ENCODE data around the gene MESP1. TPM values are rescaled to one million over a fixed set of nuclear protein-coding genes. Genes with fewer than 3 reads are reported as not detected.
"Not testable (repeated sequence)": the region's sequence is repeated elsewhere in the genome, so short reads cannot be mapped to it uniquely, and the experiment has no call there.

Gene MESP1
- total RNA-seq, 2 experiments from 2014 or later, result 2.9 to 4.6 TPM

DNA sequence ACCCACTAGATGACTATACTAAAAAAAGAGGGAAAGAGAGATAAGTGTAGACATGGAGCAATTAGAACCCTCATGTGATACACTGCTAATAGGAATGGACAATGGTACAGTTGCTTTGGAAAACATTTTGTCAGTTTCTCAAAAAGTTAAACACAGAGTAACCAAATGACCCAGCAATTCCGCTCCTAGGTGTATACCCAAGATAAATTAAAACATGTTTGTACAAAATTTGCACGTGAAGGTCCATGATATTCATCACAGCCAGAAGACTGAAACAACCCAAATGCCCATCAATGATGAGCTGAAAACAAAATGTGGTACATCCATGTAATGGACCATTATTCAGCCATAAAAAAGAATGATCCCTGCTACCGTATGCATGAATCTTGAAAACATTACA, 36.9 kb upstream of the MESP1 start:
- DNase-seq (no peak), ATAC-seq (no peak)
- Mint-ChIP-seq H3K27ac (no peak overlapping the region), H3K9me3 (ENCODE audit: low read depth) (peaks cover 6% of the 10 kb centered on the region), H3K4me1 (no peaks in the 10 kb centered on the region), H3K4me3 (no peak overlapping the region), H3K36me3 (ENCODE audit: low read depth) (no peaks in the 10 kb centered on the region), H3K27me3 (peaks cover 3% of the 10 kb centered on the region)
- ChIA-PET POLR2A (no interaction called here), CTCF (interaction anchor here (0.6 kb wide), 1 partner anchor 34 kb away, joined by 3 read pairs; no protein-coding TSS in a partner anchor)
- intact Hi-C loops (cut with DNase I, micrococcal nuclease), result no loop called here

DNA sequence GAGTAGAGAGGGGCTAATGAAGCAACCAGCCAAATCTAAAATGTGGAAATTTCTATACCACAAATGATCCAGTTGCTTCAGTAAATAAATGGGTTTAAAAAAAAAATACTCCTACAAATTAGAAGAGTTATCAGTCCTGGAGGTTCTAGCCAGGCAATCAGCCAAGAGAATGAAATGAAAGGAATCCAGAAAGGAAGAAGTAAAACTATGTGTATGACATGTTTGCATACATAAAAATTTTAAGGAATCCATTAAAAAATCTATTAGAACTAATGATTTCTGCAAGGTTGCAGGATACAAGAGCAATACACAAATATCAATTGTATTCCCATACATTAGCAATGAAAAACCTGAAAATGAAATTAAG, 34.7 kb upstream of the MESP1 start:
- ATAC-seq, result no peak
- POLR2A ChIA-PET, result no interaction called here

DNA sequence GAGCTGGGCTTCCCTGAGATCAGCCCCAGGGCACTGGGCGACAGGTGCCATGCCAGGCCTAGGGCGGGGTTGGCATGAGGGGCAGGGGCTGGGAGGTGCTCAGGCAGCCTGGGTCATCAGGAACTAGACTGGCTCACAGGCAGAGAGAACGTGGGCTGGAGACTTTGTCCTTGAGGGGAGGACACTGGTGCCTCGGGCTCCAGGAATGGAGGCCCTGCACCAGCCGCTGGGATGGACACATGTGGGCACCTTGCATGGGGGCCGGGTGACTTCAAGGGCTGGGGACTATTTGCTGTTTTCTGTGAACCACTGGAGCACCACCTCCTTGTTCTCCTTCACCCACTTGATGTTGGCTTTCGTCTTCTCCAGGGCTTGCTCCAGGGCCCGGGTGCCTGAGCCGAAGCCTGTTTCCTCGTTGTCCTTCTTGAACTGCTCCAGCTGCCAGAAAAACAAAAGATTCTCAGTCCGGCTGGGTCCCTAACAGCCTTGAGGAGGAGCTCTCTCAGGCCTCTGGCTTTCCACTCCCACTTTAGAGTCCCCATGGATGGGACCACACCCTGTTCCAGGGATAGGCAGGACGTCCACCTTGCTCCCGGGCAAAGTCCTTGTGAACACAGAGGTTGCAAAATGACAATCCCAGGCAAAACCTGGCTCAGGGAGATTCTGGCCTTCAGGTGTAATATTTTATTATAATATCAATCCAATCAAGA, 34.2 kb upstream of the MESP1 start:
- CTCF ChIA-PET, result interaction anchor here (0.5 kb wide), 1 partner anchor 17 kb away, joined by 4 read pairs; no protein-coding TSS in a partner anchor
- Mint-ChIP-seq H3K9me3 (ENCODE audit: low read depth) (peaks cover 6% of the 10 kb centered on the region), H3K4me1 (peaks cover 15% of the 10 kb centered on the region), H3K27ac (no peak overlapping the region), H3K4me3 (no peak overlapping the region), H3K27me3 (peaks cover 5% of the 10 kb centered on the region), H3K36me3 (ENCODE audit: low read depth) (no peaks in the 10 kb centered on the region)
- DNase-seq, result no peak
- ATAC-seq, result no peak
- intact Hi-C loops (cut with DNase I, micrococcal nuclease), result no loop called here
- POLR2A ChIA-PET, result no interaction called here

More for the DNA sequence above, 34.7 kb upstream of the MESP1 start:
- Mint-ChIP-seq H3K9me3 (ENCODE audit: low read depth) (peaks cover 6% of the 10 kb centered on the region), H3K27me3 (peaks cover 2% of the 10 kb centered on the region), H3K36me3 (ENCODE audit: low read depth) (no peaks in the 10 kb centered on the region), H3K4me3 (no peak overlapping the region), H3K4me1 (peaks cover 12% of the 10 kb centered on the region), H3K27ac (no peak overlapping the region)
- intact Hi-C loops (cut with DNase I, micrococcal nuclease), result no loop called here
- no peak for DNase-seq
- CTCF ChIA-PET, result no interaction called here

DNA sequence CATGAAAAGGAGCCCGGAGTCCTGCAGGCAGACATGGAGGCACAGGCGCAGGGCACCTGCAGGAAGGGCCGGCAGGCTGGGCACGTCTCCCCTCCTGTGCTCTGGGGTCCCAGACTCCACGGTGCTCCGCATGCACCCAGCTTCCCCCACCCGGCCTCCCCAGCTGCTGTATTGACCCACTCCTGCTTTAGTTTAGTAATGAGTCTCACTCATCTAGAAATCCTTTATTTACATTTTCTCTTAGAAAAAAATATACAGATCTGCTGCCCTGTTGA, 33.6 kb upstream of the MESP1 start:
- DNase-seq (no peak), ATAC-seq (no peak)
- no peak overlapping the region for H3K4me3 Mint-ChIP-seq
- H3K4me1 Mint-ChIP-seq, result peaks cover 15% of the 10 kb centered on the region
- intact Hi-C loops (cut with DNase I, micrococcal nuclease), result no loop called here
- H3K27me3 Mint-ChIP-seq, result peaks cover 5% of the 10 kb centered on the region
- CTCF ChIA-PET, result interaction anchor here (0.5 kb wide), 1 partner anchor 16 kb away, joined by 4 read pairs; no protein-coding TSS in a partner anchor
- POLR2A ChIA-PET, result no interaction called here
- peaks cover 6% of the 10 kb centered on the region for H3K9me3 Mint-ChIP-seq (ENCODE audit: low read depth)
- H3K36me3 Mint-ChIP-seq (ENCODE audit: low read depth), result no peaks in the 10 kb centered on the region
- no peak overlapping the region for H3K27ac Mint-ChIP-seq

DNA sequence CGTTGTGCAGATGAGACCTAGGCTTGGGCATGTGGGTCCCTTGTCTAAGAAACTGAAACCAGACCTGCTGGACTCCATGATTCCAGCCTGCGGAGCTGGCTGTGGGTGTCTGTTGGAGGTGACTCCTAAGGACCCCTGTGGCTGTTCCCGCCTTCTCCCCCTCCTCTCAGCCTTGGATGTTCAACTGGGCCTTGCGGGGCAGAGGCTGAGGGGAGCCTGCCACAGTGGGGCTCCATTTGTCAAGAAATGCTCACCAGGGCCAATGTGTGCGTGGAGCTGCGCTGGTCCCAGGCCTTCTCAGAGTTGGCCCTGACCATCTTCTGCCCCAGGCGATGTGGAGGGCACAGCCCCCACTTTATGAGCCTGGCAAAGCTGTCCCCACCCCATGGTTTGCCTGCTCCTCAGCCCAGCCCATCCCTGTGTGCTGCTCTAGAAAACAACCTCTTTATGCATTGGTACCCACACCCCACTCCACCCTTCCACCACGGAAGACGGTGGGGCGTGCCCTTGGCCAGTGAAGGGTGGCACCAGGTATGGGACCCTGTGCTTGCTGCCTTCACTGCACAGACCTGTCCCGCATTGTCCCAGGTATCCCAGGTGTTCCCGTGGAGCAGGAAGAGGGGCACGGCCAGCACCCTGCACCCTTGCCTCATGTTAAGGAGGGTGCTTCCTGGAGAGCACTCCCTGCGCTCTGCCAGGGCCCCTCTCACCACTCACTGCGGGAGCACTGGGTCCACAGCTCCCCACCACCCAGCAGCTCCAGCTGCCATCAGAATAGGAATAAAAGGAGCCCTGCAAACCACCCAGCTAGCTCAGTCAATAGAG, 33.0 kb upstream of the MESP1 start:
- intact Hi-C loops (cut with DNase I, micrococcal nuclease), result no loop called here
- ATAC-seq (no peak), DNase-seq (no peak)
- Mint-ChIP-seq H3K36me3 (ENCODE audit: low read depth) (no peaks in the 10 kb centered on the region), H3K4me3 (no peak overlapping the region), H3K27ac (no peak overlapping the region), H3K27me3 (peaks cover 5% of the 10 kb centered on the region), H3K4me1 (peaks cover 15% of the 10 kb centered on the region), H3K9me3 (ENCODE audit: low read depth) (peaks cover 6% of the 10 kb centered on the region)
- ChIA-PET POLR2A (no interaction called here), CTCF (interaction anchor here (0.5 to 0.7 kb wide), 3 partner anchors 16 to 23 kb away, joined by 3 to 4 read pairs (median 3); no protein-coding TSS in a partner anchor)

DNA sequence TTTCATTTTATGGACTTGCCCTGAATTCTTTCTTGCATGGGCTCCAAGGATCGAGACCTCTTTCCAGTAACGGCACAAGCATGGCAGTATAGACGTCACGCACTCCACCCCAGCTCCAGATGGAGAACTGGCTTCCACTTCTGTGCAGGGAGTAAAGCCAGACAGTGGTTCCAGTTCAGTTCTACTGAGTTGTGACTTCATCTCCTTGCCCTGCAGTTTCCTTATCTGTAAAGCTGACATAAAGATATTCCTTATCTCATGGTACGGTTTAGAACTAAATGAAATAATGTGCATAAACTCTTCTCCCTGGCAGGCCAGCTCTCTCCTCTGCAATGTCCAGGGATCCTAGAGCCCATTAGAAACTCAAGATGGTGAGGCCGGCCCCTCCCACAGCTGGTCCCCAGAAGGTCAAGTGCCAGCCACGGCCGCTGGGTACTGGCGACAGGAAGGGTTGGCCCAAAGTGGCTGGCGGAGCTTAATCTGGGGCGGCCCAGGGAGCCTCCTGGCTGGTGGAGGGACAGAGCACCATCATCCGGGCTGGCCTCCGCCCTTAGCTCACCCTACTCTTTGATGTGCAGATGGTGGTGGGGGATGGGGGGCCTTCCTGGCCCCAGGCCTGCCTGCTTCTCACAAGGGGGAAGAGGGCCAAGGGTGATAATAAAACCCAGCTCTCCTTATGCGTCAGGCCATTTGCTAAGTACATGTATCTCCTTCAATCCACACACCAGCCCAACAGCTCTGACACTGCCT, 32.2 kb upstream of the MESP1 start:
- Mint-ChIP-seq H3K27ac (no peak overlapping the region), H3K4me1 (peaks cover 15% of the 10 kb centered on the region), H3K36me3 (ENCODE audit: low read depth) (no peaks in the 10 kb centered on the region), H3K9me3 (ENCODE audit: low read depth) (peaks cover 5% of the 10 kb centered on the region), H3K27me3 (peaks cover 5% of the 10 kb centered on the region), H3K4me3 (no peak overlapping the region)
- DNase-seq, result no peak
- ChIA-PET POLR2A (interaction anchor here (0.6 kb wide), 1 partner anchor 211 kb away, joined by 3 read pairs; no protein-coding TSS in a partner anchor), CTCF (interaction anchor here (0.6 to 0.7 kb wide), 2 partner anchors 22 to 24 kb away, joined by 3 read pairs; no protein-coding TSS in a partner anchor)
- intact Hi-C loops (cut with DNase I, micrococcal nuclease), result no loop called here
- no peak for ATAC-seq

DNA sequence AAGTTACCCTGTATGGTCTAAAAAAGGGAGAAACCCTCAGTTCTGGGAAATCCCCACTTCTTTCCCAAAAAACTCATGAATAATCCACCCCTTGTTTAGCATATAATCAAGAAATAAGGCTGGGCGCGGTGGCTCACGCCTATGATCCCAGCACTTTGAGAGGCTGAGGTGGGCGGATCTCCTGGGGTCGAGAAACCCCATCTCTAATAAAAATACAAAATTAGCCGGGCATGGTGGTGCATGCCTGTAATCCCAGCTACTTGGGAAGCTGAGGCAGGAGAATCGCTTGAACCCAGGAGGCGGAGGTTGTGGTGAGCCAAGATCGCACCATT, 31.5 kb upstream of the MESP1 start:
- CTCF ChIA-PET; ATAC-seq; H3K27ac Mint-ChIP-seq; H3K27me3 Mint-ChIP-seq; DNase-seq; H3K36me3 Mint-ChIP-seq (ENCODE audit: low read depth); H3K4me3 Mint-ChIP-seq; intact Hi-C loops (cut with DNase I, micrococcal nuclease); H3K9me3 Mint-ChIP-seq (ENCODE audit: low read depth); POLR2A ChIA-PET: not testable (repeated sequence)
- H3K4me1 Mint-ChIP-seq, result peaks cover 15% of the 10 kb centered on the region

DNA sequence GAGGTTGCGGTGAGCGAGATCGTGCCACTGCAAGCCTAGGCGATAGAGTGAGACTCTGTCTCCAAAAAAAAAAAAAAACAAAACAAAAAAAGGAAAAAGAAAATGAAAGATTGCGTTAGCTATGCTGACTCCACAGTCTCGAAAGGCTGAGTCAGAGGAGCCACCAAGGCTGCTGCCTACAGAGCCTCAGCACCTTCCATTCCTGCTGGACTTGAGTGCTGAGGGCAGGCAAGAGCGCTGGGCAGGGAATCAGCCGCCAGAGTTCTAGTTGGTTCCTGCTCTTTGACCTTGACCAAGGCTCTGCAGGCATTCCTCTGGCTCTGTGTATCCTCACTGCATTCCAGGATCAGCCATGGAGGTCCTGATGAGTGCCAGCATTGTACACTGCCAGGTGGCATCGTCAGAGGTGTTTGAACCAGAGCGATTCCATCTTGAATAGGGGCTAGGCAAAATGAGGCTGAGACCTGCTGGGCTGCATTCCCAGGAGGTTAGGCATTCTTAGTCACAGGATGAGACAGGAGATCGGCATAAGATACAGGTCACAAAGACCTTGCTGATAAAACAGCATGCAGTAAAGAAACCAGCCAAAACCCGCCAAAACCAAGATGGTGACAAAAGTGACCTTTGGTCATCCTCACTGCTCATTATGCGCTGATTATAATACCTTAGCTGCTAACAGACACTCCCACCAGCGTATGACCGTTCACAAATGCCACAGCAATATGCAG, 31.0 kb upstream of the MESP1 start:
- Mint-ChIP-seq H3K9me3 (ENCODE audit: low read depth) (no peaks in the 10 kb centered on the region), H3K4me3 (no peak overlapping the region), H3K27ac (no peak overlapping the region), H3K4me1 (peaks cover 15% of the 10 kb centered on the region), H3K27me3 (peaks cover 10% of the 10 kb centered on the region), H3K36me3 (ENCODE audit: low read depth) (no peaks in the 10 kb centered on the region)
- ChIA-PET CTCF (interaction anchor here (1.4 kb wide), 1 partner anchor 93 kb away, joined by 5 read pairs; no protein-coding TSS in a partner anchor), POLR2A (no interaction called here)
- peak; percentile 39 for DNase-seq
- intact Hi-C loops (cut with DNase I, micrococcal nuclease), result no loop called here
- peak; percentile 70 for ATAC-seq

DNA sequence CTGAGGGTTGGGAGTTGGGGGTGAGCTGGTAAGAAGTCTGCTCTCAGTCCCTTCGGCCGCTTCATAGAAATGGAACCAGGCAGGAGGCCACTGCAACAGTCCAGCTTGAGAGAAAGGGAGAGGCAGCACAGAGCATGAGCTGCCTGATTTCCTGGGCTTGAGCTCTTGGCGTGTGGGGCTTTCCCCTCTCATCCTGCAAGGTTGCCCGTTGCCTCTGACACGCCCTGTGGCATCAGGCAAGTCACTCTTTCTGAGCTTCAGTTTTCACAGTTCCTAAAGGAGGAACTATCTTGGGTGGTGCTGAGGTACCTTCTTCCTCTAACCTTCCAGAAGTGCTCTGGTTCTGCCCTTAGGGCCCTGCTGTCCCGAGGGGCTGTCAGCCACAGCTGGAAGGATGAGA, 30.0 kb upstream of the MESP1 start:
- DNase-seq, result peak; percentile 64
- no peak overlapping the region for H3K4me3 Mint-ChIP-seq
- H3K4me1 Mint-ChIP-seq, result peaks cover 15% of the 10 kb centered on the region
- H3K9me3 Mint-ChIP-seq (ENCODE audit: low read depth), result no peaks in the 10 kb centered on the region
- peak; percentile 82 for ATAC-seq
- H3K36me3 Mint-ChIP-seq (ENCODE audit: low read depth), result no peaks in the 10 kb centered on the region
- peaks cover 11% of the 10 kb centered on the region for H3K27me3 Mint-ChIP-seq
- ChIA-PET POLR2A (no interaction called here), CTCF (interaction anchor here (0.6 to 1.4 kb wide), 3 partner anchors 20 to 94 kb away, joined by 3 to 5 read pairs (median 3); no protein-coding TSS in a partner anchor)
- intact Hi-C loops (cut with DNase I, micrococcal nuclease), result no loop called here
- no peak overlapping the region for H3K27ac Mint-ChIP-seq

DNA sequence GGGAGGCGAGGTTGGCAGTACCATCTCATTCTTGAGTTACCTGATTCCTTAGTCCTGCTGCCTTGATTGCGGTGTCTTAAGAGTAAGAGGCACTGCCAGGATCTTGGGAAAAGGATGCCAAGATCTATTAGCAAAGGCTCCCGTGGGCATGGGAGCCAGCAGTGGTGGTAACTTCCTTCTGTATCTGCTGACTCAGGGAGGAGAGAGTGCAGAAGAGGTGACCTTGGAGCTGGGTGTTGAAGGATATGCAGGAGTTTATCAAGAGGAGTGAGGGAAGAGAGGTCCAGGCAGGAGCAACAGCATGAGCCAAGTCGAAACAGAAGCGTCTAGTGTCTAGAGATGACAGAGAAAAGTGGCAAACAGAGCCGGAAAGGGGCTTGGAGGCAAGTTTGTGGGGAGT, 29.6 kb upstream of the MESP1 start:
- POLR2A ChIA-PET, result no interaction called here
- no peaks in the 10 kb centered on the region for H3K9me3 Mint-ChIP-seq (ENCODE audit: low read depth)
- H3K36me3 Mint-ChIP-seq (ENCODE audit: low read depth), result no peaks in the 10 kb centered on the region
- no peak for ATAC-seq
- no peak overlapping the region for H3K4me3 Mint-ChIP-seq
- intact Hi-C loops (cut with DNase I, micrococcal nuclease), result no loop called here
- peaks cover 15% of the 10 kb centered on the region for H3K4me1 Mint-ChIP-seq
- CTCF ChIA-PET, result interaction anchor here (1.2 to 1.4 kb wide), 2 partner anchors 22 to 94 kb away, joined by 3 to 5 read pairs; no protein-coding TSS in a partner anchor
- DNase-seq, result no peak
- peaks cover 11% of the 10 kb centered on the region for H3K27me3 Mint-ChIP-seq
- peak overlapping the region; percentile 5 for H3K27ac Mint-ChIP-seq

DNA sequence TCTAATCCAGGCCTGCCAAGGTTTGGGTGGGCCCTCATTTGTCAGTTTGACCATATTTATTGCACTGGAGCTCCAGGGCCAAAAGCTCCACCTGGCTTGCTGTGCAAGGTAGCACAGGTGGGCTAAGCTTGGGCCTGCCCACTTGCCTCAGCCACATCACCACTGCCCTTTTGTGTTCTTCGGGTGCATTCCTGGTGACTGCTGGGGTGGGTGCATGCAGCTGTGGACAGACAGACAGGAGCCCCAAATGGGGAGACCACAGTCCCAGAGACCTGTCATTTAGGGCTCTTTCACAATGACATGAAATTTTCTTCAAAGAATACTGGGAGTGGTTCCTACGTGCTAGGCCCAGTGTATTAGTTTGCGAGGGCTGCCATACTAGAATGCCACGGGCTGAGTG, 27.8 kb upstream of the MESP1 start:
- no peak overlapping the region for H3K4me3 Mint-ChIP-seq
- intact Hi-C loops (cut with DNase I, micrococcal nuclease), result no loop called here
- H3K4me1 Mint-ChIP-seq, result peaks cover 15% of the 10 kb centered on the region
- H3K9me3 Mint-ChIP-seq (ENCODE audit: low read depth), result no peaks in the 10 kb centered on the region
- POLR2A ChIA-PET, result no interaction called here
- CTCF ChIA-PET, result interaction anchor here (2.2 kb wide), 1 partner anchor 96 kb away, joined by 9 read pairs; no protein-coding TSS in a partner anchor
- ATAC-seq, result no peak
- H3K36me3 Mint-ChIP-seq (ENCODE audit: low read depth), result no peaks in the 10 kb centered on the region
- no peak for DNase-seq
- H3K27ac Mint-ChIP-seq, result no peak overlapping the region
- peaks cover 13% of the 10 kb centered on the region for H3K27me3 Mint-ChIP-seq
